HG03521 (cell line): ENCODE measurements around the gene LRRC18.

Experiments
- ATAC-seq: cut with Tn5 transposase; IDR thresholded peaks from one replicate; pipeline ENCODE4 v1.9.1; 2021; ENCODE audit warnings: mild to moderate bottlenecking, moderate library complexity; ENCODE audit not compliant: unreplicated experiment

Gene LRRC18

GRCh38 chr10:48946891-48947500 is 7.4 kb upstream of the LRRC18 start:
- no peak for ATAC-seq

GRCh38 chr10:48946332-48946731 is 6.7 kb upstream of the LRRC18 start:
- no peak for ATAC-seq

GRCh38 chr10:48945441-48946130 is 5.9 kb upstream of the LRRC18 start:
- no peak for ATAC-seq

GRCh38 chr10:48944171-48944570 is 4.5 kb upstream of the LRRC18 start:
- ATAC-seq: no peak

GRCh38 chr10:48943096-48943495 is 3.5 kb upstream of the LRRC18 start:
- ATAC-seq: no peak

GRCh38 chr10:48941427-48942075 is 1.9 kb upstream of the LRRC18 start:
- no peak for ATAC-seq

GRCh38 chr10:48940958-48941357 is 1.3 kb upstream of the LRRC18 start:
- no peak for ATAC-seq

- no peak for ATAC-seq
Observed at GRCh38 chr10:48940372-48940771, 732 bp upstream of the LRRC18 start.

- no peak for ATAC-seq
Observed at GRCh38 chr10:48938990-48939536, 577 bp downstream of the LRRC18 start.

GRCh38 chr10:48938281-48938680 is 1.4 kb downstream of the LRRC18 start:
- no peak for ATAC-seq

- ATAC-seq: no peak
Observed at GRCh38 chr10:48937796-48938195, 1.8 kb downstream of the LRRC18 start.

GRCh38 chr10:48935577-48935976 is 4.1 kb downstream of the LRRC18 start:
- no peak for ATAC-seq

- no peak for ATAC-seq
Observed at GRCh38 chr10:48934672-48935501, 4.8 kb downstream of the LRRC18 start.

GRCh38 chr10:48932831-48933664 is 6.6 kb downstream of the LRRC18 start:
- ATAC-seq: no peak

- ATAC-seq: no peak
Observed at GRCh38 chr10:48931188-48931587, 8.5 kb downstream of the LRRC18 start.

GRCh38 chr10:48929413-48929990 is 10.1 kb downstream of the LRRC18 start:
- no peak for ATAC-seq

GRCh38 chr10:48926764-48927540 is 12.7 kb downstream of the LRRC18 start:
- no peak for ATAC-seq

- ATAC-seq: no peak
Observed at GRCh38 chr10:48926255-48926654, 13.4 kb downstream of the LRRC18 start.

- ATAC-seq: no peak
Observed at GRCh38 chr10:48924988-48925387, 14.7 kb downstream of the LRRC18 start.
